ENCODE results near the gene EEF1G. TPM values are rescaled to one million over a fixed set of nuclear protein-coding genes. Genes with fewer than 3 reads are reported as not detected.
A peak's percentile ranks its signal among the peaks of the same experiment; 100 is the strongest.

The EEF1G gene
- total and polyA plus RNA-seq, 2 of the 13 experiments (the other 11 are each of a cell fraction or from before 2014, with no cell fraction given), result 1,787 to 2,144 TPM

DNA sequence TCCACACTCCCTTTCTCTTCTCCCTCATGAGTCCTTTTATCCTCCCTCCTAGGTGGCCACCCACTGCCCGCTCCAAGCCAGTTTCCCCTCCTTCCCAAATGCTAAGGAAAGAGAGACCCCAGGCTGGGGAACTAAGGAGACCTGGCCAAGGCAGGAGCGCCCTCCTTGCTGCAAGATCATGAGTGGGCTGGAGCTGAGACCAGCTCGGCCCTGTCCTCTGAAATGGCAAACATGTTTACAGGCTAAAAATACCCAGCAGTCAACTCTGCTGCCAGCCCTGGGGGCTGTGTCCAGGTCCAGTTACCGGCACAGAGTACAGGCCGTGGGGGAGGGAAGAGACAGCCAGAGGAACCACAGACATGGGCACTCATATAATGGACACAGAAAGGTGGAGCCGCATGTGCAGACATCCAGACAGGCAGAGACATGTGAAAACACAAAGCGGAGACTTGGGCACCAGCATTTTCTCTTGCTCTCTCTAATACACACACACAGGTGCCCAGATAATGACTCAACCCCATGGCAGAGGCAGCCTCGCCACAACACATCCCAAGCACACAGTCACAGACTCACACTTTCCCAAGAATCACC, 25.9 kb downstream of the EEF1G start (continued):
- TF ChIP-seq, protein P1, sequence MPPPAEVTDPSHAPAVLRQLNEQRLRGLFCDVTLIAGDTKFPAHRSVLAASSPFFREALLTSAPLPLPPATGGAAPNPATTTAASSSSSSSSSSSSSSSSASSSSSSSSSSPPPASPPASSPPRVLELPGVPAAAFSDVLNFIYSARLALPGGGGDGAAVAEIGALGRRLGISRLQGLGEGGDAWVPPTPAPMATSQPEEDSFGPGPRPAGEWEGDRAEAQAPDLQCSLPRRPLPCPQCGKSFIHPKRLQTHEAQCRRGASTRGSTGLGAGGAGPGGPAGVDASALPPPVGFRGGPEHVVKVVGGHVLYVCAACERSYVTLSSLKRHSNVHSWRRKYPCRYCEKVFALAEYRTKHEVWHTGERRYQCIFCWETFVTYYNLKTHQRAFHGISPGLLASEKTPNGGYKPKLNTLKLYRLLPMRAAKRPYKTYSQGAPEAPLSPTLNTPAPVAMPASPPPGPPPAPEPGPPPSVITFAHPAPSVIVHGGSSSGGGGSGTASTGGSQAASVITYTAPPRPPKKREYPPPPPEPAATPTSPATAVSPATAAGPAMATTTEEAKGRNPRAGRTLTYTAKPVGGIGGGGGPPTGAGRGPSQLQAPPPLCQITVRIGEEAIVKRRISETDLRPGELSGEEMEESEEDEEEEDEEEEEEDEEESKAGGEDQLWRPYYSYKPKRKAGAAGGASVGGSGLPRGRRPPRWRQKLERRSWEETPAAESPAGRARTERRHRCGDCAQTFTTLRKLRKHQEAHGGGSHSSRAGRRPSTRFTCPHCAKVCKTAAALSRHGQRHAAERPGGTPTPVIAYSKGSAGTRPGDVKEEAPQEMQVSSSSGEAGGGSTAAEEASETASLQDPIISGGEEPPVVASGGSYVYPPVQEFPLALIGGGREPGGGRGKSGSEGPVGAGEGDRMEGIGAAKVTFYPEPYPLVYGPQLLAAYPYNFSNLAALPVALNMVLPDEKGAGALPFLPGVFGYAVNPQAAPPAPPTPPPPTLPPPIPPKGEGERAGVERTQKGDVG (CRISPR knock-in tag; IDR thresholded peaks at IDR 0.05; ENCODE audit: borderline replicate concordance), result no peak
- TF ChIP-seq EED (CRISPR knock-in tag; IDR thresholded peaks at IDR 0.05) (no peak), TCF7L2 (IDR thresholded peaks at IDR 0.05; ENCODE audit: low read depth, low read length) (no peak), SMARCC2 (IDR thresholded peaks at IDR 0.05) (no peak), RBAK (CRISPR knock-in tag; IDR thresholded peaks at IDR 0.05) (no peak), ZFX (CRISPR knock-in tag; IDR thresholded peaks at IDR 0.05; ENCODE audit: low read depth) (peak; percentile 65), SP1 (IDR thresholded peaks at IDR 0.05) (no peak), SP1 (CRISPR knock-in tag; IDR thresholded peaks at IDR 0.05) (no peak), ZNF3 (CRISPR knock-in tag; IDR thresholded peaks at IDR 0.05) (no peak), ZNF660 (CRISPR knock-in tag; IDR thresholded peaks at IDR 0.05; ENCODE audit: borderline replicate concordance, low read depth) (no peak), ZNF264 (CRISPR knock-in tag; IDR thresholded peaks at IDR 0.05) (no peak), TOE1 (CRISPR knock-in tag; IDR thresholded peaks at IDR 0.05) (no peak), SKI (IDR thresholded peaks at IDR 0.05; ENCODE audit: partially characterized antibody) (peak; percentile 43), FOXA3 (CRISPR knock-in tag; IDR thresholded peaks at IDR 0.05) (peak; percentile 82), HDAC2 (CRISPR knock-in tag; IDR thresholded peaks at IDR 0.05) (peak; percentile 38), ZNF614 (CRISPR knock-in tag; IDR thresholded peaks at IDR 0.05; ENCODE audit: borderline replicate concordance) (no peak), SRSF1 (optimal IDR thresholded peaks at IDR 0.05; ENCODE audit: low read depth, low read length) (no peak), ZNF234 (CRISPR knock-in tag; conservative IDR thresholded peaks at IDR 0.05) (no peak), ZNF337 (CRISPR knock-in tag; IDR thresholded peaks at IDR 0.05; ENCODE audit: borderline replicate concordance, low read depth) (0 out of 2 replicates have a peak, but pooled peaks have one; percentile 33), ZNF788 (CRISPR knock-in tag; IDR thresholded peaks at IDR 0.05; ENCODE audit: borderline replicate concordance) (peak; percentile 42; the same call in 1 of the 2 replicates)
- TF ChIP-seq, protein P2, sequence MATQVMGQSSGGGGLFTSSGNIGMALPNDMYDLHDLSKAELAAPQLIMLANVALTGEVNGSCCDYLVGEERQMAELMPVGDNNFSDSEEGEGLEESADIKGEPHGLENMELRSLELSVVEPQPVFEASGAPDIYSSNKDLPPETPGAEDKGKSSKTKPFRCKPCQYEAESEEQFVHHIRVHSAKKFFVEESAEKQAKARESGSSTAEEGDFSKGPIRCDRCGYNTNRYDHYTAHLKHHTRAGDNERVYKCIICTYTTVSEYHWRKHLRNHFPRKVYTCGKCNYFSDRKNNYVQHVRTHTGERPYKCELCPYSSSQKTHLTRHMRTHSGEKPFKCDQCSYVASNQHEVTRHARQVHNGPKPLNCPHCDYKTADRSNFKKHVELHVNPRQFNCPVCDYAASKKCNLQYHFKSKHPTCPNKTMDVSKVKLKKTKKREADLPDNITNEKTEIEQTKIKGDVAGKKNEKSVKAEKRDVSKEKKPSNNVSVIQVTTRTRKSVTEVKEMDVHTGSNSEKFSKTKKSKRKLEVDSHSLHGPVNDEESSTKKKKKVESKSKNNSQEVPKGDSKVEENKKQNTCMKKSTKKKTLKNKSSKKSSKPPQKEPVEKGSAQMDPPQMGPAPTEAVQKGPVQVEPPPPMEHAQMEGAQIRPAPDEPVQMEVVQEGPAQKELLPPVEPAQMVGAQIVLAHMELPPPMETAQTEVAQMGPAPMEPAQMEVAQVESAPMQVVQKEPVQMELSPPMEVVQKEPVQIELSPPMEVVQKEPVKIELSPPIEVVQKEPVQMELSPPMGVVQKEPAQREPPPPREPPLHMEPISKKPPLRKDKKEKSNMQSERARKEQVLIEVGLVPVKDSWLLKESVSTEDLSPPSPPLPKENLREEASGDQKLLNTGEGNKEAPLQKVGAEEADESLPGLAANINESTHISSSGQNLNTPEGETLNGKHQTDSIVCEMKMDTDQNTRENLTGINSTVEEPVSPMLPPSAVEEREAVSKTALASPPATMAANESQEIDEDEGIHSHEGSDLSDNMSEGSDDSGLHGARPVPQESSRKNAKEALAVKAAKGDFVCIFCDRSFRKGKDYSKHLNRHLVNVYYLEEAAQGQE (IDR thresholded peaks at IDR 0.05; ENCODE audit: borderline replicate concordance in 1 of 2, low read depth in 1 of 2, low read length in 2 of 2), result no peak; a peak in 1 of 4 replicates
- TF ChIP-seq, protein P3, sequence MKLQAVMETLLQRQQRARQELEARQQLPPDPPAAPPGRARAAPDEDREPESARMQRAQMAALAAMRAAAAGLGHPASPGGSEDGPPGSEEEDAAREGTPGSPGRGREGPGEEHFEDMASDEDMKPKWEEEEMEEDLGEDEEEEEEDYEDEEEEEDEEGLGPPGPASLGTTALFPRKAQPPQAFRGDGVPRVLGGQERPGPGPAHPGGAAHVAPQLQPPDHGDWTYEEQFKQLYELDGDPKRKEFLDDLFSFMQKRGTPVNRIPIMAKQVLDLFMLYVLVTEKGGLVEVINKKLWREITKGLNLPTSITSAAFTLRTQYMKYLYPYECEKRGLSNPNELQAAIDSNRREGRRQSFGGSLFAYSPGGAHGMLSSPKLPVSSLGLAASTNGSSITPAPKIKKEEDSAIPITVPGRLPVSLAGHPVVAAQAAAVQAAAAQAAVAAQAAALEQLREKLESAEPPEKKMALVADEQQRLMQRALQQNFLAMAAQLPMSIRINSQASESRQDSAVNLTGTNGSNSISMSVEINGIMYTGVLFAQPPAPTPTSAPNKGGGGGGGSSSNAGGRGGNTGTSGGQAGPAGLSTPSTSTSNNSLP (IDR thresholded peaks at IDR 0.05; ENCODE audit: low read depth, low read length), result no peak

All from HepG2 (cell line).